GM21423 (cell line): ENCODE data around the gene SLC4A9.
"Not testable (repeated sequence)": the region's sequence is repeated elsewhere in the genome, so short reads cannot be mapped to it uniquely, and the experiment has no call there.

Experiments used
- ATAC-seq: cut with Tn5 transposase; IDR thresholded peaks from one replicate; pipeline ENCODE4 v1.9.1; 2021; ENCODE audit warnings: mild to moderate bottlenecking, moderate library complexity; ENCODE audit not compliant: unreplicated experiment

Gene SLC4A9

DNA sequence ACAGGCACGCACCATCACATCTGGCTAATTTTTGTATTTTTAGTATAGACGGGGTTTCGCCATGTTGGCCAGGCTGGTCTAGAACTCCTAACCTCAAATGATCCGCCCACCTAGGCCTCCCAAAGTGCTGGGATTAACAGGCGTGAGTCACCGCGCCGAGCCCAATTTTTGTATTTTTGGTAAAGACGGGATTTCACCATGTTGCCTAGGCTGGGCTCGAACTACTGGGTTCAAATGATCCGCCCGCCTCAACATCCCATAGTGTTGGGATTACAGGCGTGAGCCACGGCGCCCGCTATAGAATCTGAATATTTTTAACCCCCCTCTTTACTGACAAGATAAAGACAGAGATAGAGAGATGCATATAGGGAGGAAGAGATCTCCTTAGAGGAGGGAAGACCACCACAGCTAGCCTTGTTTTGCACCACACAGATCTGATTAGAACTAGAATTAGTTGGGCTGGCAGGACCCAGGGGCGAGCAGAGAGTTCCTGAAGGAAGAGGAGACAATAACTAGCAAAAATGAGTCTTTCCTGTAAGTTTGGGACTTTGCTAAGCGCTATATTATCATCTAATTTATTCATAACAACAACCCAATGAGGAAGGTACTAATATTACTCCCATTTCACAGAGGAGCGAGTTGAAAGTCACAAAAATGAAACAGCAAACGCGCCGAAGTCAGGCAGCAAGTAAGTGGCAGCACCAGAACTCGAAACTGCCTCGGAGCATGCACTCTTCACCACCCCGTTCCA, 40.2 kb downstream of the SLC4A9 start:
- peak; percentile 1 for ATAC-seq

DNA sequence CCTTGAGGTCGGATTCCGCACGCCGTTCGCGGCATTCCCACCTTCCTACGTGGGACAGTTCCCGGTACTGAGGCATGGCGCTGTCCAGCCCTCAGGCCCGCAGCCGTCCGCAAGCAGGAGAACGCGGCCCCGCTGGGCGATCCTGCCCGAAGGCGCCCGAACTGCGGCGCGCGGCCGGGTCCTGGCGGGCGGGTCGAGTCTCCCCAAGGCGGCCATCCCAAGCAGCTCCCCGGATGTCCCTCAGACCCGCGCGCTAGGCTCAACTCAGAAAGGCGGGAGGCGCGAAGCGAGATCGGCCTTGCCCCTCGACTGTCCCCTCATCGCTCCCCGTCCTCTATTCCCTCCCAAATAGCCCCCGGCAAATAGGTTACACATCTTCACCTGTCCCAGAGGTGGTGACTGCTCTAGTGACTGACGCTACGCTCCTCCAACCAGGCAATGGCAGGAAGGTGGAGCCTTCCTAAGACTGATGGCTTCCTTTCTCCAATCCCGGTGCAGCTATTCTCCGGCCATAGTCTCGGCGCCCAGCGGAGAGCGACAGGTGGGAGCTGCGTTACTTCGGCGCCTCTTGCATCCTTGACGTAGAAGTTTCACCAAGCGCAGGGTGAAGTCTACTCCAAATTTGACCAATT, 40.9 kb downstream of the SLC4A9 start:
- peak; percentile 57 for ATAC-seq

DNA sequence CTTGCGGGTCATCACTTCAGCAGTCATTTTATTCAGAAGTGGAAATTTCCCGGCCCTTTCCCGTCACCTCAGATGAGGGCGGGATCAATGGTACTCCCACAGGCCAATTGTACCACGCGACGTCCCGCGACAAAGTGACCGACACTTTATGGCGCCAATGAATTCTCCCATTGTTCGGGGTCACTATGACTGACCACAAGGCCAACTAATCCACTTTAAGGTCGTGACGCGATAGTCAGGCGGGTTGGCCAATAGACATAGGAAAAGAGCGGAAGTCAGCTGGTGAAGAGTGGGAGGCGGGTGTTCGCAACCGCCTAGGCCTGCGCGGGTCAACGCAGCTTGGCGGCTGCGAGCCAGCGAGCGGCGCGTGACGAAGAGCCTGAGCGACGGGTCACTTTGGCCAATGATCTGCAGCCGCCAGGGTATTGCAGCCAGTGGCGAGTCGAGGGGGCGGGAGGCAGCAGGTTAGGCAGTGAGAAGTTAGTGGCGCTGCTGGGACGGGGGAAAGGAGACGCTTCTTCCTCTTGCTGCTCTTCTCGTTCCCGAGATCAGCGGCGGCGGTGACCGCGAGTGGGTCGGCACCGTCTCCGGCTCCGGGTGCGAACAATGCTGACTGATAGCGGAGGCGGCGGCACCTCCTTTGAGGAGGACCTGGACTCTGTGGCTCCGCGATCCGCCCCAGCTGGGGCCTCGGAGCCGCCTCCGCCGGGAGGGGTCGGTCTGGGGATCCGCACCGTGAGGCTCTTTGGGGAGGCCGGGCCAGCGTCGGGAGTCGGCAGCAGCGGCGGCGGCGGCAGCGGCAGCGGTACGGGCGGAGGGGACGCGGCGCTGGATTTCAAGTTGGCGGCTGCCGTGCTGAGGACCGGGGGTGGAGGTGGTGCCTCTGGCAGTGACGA, 41.6 kb downstream of the SLC4A9 start, which contains the start of gene ANKHD1:
Gene ANKHD1, plus strand, starts transcription at position 472 of the 896 bp plus-strand sequence. Its CDS starts 135 bp downstream, at position 607.
- peak; percentile 86 for ATAC-seq

DNA sequence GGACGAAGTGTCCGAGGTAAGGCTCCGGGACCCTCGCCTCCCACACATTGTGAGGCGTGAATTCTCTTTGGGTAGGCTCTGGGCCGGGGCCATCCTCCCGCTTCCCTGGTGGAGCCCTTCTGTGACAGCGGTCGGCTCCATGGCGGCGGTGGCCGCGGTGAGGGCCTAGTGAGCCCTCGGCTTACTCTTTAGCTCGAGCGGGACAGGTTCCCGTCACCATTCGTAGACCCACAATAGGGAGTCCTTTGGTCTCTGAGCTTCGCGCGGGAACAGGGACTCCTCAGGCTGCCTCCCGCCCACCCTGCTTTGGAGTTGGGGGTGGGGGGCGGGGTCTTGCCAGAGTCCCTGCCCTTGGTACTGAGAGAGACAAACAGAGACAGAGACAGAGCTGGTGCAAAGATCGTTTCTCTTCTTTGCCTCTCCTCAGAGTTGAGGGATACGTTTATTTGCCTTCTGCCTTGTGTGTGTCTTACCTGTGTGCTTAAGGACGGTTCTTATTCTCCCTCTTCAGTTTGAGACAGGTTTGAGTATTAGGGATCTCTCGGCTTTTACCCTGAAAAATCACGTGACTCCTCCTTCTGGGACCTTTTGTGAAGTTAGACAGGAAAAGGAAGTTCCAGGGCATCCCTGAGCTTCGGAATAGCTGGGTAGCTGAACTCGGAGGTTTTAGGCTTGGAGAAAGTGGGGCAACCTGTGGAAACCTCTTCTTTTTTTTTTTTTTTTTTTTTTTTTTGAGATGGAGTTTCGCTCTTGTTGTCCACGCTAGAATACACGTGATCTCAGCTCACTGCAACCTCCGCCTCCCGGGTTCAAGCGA, 42.5 kb downstream of the SLC4A9 start:
- no peak for ATAC-seq

DNA sequence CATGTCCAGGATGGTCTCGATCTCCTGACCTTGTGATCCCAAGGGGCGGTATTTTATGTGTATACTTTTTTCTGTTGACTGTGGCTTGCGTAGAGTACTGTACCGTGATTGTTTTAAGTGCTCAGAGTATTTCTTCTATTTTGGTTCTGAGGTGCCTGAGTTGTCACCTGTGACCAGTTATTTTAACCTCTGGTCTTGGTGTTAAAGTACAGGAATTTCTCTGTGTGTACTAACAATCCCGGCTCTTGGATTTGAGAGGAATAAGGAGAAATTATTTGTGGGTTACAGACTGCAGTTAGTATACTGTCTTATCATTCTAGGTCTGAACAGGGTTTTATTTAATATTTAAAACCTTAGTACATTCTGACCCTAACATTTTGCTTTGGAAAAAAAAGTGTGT, 43.6 kb downstream of the SLC4A9 start:
- ATAC-seq = no peak

DNA sequence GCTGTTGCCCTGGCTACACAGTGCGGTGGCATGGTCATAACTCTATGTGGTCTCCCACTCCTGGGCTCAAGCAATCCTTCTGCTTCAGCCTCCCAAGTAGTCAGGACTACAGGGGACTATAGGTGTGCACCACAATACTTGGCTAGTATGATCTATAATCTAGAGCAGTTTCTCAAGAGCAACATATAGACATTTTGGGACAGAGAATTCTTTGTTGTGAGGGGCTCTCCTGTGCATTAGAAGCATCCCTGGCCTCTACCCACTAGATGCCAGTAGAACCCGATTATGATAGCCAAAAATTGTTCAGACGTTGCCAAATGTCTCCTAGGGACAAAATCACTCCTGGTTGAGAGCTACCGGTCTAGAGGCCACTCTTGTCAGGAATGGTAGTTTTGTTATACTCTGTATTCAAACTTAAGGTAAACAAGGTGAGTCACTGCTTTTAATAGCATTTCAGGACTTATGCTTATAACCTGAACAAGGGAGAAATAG, 48.8 kb downstream of the SLC4A9 start:
- no peak for ATAC-seq

DNA sequence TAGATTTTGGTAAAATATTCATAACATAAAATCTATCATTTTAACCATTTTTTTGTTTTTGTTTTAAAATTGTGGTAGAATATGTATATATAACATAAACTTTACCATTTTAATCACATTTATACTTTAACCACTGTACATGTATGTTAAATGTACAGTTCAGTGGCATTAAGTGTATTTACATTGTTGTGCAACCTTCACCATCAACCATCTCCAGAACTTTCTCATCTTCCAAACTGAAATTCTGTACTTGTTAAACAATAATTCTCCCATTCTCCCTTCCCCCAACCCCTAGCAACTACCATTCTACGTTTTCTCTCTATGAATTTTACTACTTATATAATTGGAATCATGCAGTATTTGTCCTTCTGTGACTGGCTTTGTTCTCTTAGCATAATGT, 53.2 kb downstream of the SLC4A9 start:
- ATAC-seq = no peak

DNA sequence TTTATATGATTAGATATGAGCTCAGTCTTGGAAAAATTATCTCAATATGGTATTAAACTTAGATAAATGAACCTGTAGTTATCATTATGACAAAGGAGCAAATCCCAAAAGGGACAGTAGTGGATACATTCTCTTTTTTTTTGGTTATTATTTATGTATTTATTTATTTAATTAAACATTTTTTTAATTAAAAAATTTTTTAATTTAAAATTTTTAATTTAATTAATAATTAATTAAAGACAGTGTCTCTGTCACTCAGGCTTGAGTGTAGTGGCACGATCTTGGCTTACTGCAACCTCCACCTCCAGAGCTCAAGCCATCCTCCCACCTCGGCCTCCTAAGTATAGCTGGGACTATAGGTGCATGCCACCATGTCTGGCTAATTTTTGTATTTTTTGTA, 57.2 kb downstream of the SLC4A9 start:
- ATAC-seq = no peak

DNA sequence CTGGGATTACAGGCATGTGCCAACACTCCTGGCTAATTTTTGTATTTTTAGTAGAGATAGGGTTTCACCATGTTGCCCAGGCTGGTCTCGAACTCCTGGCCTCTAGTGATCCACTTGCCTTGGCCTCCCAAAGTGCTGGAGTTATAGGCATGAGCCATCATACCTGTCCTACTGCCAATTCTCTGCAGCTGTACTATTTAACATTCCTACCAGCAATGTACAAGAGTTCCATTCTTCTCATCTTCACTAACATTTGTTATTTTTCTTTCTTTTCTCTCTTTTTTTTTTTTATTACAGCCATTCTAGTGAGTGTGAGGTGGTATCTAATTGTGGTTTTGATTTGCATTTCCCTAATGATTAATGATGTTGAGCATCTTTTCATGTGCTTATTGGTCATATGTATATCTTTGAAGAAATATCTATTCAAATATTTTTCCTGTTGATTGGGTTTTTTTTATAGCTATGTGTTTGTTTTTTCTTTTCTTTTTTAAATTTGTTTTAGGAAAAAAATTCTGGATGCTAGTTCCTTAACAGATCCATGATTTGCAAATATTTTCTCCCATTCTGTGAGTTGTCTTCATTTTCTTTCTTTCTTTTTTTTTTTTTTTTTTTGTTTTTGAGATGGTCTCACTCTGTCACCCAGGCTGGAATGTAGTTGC, 59.0 kb downstream of the SLC4A9 start:
- no peak for ATAC-seq

DNA sequence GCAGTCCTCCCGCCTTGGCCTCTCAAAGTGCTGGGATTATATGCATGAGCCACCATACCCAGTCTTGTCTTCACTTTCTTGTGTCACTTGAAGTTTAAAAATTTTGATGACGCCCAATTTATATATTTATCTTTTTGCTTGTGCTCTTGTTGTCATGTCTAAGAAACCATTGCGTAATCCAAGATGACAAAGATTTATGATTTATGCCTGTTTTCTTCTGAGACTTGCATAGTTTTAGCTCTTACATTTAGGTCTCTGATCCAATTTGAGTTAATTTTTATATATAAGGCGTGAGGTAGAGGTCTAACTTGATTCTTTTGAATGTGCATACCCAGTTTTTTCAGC, 60.2 kb downstream of the SLC4A9 start:
- ATAC-seq = no peak

DNA sequence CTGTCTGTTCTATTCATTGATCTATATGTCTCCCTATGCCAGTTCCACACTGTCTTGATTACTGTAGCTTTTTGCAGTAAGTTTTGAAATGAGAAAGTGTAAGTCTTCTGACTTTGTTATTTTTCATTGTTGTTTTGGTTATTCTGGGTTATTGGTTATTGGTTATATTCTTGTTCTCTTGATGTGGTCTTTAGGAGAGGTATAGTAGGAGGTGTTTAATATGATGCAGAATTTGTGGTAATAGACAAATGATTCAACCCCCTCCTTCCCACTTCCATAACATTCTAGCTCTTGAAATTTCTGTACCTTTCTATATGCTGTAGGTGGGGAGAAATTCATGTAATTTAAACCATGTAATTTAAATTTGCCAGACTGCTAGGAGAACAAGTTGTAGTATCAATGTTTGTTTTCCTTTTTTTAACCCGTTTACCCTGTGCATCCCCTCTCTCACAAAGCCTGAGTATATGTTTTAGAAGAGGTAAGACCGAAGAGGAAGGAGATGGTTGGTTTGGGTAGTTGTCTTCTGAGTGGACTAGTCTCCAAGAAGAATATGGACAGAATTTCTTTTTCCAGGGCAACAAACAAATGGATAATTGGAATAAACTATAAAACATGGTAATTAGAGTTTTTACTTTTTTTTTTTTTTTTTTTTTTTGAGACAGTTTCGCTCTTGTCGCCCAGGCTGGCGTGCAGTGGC, 60.8 kb downstream of the SLC4A9 start:
- ATAC-seq = no peak

DNA sequence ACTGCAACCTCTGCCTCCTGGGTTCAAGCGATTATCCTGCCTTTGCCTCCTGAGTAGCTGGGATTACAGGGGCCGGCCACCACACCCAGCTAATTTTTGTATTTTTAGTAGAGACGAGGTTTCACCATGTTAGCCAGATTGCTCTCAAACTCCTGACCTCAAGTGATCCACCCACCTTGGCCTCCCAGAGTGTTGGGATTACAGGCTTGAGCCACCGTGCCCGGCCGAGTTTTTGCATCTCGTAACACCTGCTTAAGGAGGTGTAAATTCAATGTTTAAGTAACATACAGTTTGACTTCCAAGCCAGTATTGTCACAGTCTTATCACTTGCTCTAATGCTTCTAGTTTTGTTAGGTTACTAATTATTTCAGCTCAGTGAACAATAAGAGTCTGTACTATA, 61.4 kb downstream of the SLC4A9 start:
- not testable (repeated sequence) for ATAC-seq

DNA sequence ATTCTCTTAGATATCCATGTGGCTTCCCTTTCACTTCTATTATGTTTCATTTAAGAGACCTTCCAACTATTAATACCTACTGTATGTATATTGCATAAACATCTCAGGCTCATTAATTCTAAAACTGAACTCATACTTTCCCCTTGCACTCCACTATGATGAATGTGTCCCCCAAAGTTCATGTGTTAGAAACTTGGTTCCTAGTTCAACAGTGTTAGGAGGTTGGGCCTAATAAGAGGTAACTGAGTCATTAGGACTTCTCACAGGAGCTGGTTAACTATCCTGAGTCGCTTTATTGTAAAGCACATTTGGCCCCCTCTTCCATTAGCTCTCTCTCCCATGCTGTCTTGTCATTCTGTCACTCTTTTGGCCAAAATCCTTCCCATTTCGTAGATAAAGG, 63.6 kb downstream of the SLC4A9 start:
- no peak for ATAC-seq

DNA sequence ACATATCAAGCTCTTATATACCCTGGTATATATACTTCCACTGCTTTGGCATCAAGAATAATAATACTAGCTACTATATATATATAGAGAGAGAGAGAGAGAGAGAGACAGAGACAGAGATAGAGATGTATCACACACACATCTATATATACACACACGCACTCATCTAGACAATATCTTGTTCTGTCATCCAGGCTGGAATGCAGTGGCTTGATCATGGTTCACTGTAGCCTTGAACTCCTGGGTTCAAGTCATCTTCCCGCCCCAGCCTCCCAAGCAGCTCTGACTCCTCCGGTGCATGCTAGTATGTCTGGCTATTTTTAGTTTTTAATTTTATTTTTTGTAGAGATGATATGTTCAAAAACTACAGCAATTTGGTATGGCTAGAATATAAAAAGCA, 64.1 kb downstream of the SLC4A9 start:
- ATAC-seq = no peak
